C4-2B (cell line): ENCODE measurements around the gene TXNDC11.

ENCODE experiments used
- CTCF ChIP-seq: fragments of 450-650 bp; conservative IDR thresholded peaks from 2 replicates; pipeline ENCODE4 v1.5.1; 2017; ENCODE audit warnings: mild to moderate bottlenecking
- ZFX ChIP-seq: fragments of 450-650 bp; IDR thresholded peaks from 2 replicates; pipeline ENCODE4 v1.6.1; 2017

- TF ChIP-seq CTCF (no peak), ZFX (no peak)
Measured at GRCh38 chr16:11642765-11643116, 99.9 kb downstream of the TXNDC11 start.
